HT1080 (cell line): ENCODE results near the gene UGCG. TPM values are rescaled to one million over a fixed set of nuclear protein-coding genes. Genes with fewer than 3 reads are reported as not detected.

ENCODE experiments used
- DNase-seq: peaks from one replicate; pipeline ENCODE4 v3.0.0-alpha.2; 2015; ENCODE audit warnings: low read depth
- small RNA-seq: library from RNA; depleted of rRNA; stranded (forward); fragments of <200 nt; gene quantifications from one replicate; pipeline ENCODE3, GENCODE V24; 2014
- total RNA-seq: library from RNA; depleted of rRNA; stranded (reverse); fragments of >200 nt; shearing (Covaris generic); gene quantifications from 2 replicates; pipeline ENCODE4 v1.2.3, GENCODE V29; 2014; rRNA removed

The UGCG gene
- total RNA-seq, 1 experiment from 2014 or later: 117 TPM

- no peak for DNase-seq
These were observed 83.8 kb downstream of the UGCG start for GRCh38 chr9:111980398-111980797.

DNA sequence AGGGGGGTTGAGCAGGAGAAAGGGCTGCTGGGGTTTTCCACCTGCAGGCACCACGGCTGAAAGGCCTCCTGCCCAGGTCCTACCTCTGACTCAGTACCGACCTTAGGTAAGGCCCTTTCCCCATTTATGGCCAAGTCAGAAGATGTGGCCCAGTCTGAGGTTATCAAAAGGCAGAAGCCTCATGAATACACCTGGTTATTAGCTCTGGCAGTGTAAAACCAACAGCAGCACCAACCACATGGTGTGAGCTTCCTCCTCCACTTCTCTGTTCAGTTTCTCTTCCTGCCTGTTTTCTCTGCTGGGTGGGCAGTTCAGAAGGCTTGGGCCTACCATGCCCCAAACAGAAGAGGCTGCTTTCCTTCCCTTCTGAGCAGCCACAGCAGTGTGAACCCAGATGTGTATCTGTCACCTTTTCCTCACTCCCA is 86.9 kb downstream of the UGCG start:
- DNase-seq: no peak

GRCh38 chr9:111984086-111984802 is 87.6 kb downstream of the UGCG start:
- DNase-seq: no peak

Small RNA genes within 50 kb of the gene (small RNA-seq; reads per million reads assigned to genes)
- gene MIR4668: not detected

Other genes with a start within 250 kb of the UGCG start
- 67.1 and 72.0 TPM in 2 replicates for gene GNG10, start 235.2 kb upstream of the UGCG start, total RNA-seq
- gene SHOC1, start 101.9 kb upstream of the UGCG start, total RNA-seq: not detected in 2 replicates